HL-60 (cell line): ENCODE measurements around the gene RFK.

Source experiments
- CTCF ChIP-seq: IDR thresholded peaks from one replicate; pipeline ENCODE4 v1.5.1; 2011; ENCODE audit warnings: low read length, control low read depth, inconsistent platforms; ENCODE audit not compliant: insufficient read depth
- GABPA ChIP-seq: IDR thresholded peaks from 2 replicates; pipeline ENCODE4 v1.6.1; 2012; ENCODE audit warnings: low read depth
- POLR2AphosphoS5 ChIP-seq: IDR thresholded peaks from 2 replicates; pipeline ENCODE4 v1.6.1; 2012; ENCODE audit warnings: low read depth
- SPI1 ChIP-seq: IDR thresholded peaks from 2 replicates; pipeline ENCODE4 v1.6.1; 2012; ENCODE audit warnings: low read depth, mild to moderate bottlenecking, borderline replicate concordance

- no peak for TF ChIP-seq CTCF
- no peak for TF ChIP-seq POLR2AphosphoS5
- no peak for TF ChIP-seq GABPA
- no peak for TF ChIP-seq SPI1
Measured at GRCh38 chr9:76400534-76401096, 6.4 kb upstream of the RFK start.
